ENCODE data around the gene MCF2L.

Gene MCF2L

DNA sequence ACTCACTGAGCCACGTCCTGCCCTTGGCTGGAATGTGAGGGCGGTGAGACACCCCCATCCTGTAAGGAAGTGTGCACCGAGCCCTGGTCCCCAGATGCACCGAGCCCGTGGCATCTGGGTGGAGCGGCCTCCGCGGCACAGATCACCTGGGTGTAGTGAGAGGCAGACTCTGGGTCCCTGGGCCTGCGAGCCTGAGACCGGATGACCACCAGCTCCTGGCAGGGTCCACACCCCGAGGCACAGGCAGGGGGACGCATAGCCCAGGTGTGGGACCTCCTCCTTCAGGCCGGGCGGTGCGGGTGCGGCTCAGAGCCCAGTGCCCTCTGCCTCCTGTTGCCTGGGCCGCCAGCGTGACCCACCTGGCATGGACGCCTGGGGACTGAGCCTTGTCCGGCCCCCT lies 12.4 kb downstream of the MCF2L start:
- no peak for DNase-seq

GRCh38 chr13:112982281-112983041 lies 13.4 kb downstream of the MCF2L start:
- no peak for DNase-seq

DNA sequence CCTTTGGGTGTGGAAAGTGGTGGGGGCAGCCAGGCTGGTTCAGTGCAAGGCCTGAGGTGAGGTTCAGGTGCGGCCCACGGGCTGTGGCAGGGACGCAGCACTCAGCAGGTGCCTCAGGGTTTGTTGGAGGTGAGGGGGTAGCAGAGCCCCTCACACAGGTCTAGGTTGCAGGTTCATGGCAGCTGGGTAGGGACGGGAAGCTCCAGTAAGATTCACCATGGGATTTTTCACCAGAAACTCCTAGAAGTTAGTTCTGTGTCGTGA lies 14.0 kb downstream of the MCF2L start:
- DNase-seq: no peak

GRCh38 chr13:112983428-112984196 lies 14.6 kb downstream of the MCF2L start:
- DNase-seq: no peak

DNA sequence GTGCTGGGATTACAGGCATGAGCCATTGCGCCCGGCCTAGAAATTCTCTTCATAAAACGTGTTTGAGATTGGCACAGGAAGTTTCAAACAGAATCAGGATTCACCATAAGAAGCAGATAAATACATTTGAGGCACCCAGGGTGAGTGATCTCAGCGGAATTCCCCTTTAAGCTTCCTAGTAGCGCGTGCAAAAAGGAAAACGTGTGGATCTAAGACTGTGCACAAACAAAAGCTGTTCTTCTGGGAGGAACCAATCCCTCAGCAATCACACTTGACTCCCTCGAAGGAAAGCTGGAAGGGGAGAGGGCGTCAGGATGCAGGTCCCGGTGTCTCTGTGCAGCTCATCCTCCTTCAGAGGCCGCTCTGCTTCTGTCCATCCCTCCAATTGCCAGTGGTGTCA lies 15.5 kb downstream of the MCF2L start:
- DNase-seq: no peak

DNA sequence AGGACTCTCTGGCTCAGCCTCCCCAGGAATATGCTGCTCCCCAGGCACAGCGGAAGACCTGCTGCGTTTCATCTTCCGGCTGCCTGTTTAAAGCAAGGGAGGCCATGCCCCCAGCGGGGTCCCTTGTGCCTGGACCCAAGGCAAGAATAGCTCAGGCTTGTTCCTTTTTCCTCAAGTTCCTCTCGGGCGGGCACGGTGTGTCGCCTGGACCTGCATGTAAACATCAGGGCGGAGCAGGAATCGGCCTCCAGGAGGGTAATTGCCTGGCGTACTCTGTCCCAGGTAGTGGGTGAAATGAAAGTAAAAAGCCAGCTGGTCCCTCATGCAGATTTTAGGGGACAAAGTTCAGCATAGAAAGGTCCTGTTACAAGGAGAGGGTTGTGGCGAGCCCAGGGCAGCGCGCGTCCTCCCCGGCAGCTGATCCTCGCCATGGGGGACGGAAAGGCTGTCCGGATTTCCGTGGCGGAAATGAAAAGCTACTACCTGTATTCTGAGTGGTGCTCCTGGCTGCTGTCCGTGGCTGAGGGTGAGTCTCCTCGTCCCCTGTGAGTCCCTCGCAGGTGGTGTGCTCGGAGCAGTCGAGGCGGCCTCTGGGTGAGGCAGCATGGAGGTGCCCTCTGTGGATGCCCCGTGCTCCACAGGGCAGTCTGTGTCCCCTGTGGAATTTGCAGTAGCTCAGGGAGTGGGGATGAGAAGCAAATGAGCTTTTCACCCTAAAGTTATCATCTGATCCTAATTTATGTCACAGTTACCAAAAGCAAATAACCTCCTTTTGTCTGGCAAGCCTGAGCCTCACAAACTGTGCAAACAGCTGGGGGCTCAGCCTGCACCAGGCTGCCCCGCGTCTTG lies 16.2 kb downstream of the MCF2L start:
- DNase-seq: no peak

- DNase-seq: no peak
Measured at GRCh38 chr13:112985803-112986408, 16.9 kb downstream of the MCF2L start.

- no peak for DNase-seq
Measured at GRCh38 chr13:112986470-112986869, 17.5 kb downstream of the MCF2L start.

DNA sequence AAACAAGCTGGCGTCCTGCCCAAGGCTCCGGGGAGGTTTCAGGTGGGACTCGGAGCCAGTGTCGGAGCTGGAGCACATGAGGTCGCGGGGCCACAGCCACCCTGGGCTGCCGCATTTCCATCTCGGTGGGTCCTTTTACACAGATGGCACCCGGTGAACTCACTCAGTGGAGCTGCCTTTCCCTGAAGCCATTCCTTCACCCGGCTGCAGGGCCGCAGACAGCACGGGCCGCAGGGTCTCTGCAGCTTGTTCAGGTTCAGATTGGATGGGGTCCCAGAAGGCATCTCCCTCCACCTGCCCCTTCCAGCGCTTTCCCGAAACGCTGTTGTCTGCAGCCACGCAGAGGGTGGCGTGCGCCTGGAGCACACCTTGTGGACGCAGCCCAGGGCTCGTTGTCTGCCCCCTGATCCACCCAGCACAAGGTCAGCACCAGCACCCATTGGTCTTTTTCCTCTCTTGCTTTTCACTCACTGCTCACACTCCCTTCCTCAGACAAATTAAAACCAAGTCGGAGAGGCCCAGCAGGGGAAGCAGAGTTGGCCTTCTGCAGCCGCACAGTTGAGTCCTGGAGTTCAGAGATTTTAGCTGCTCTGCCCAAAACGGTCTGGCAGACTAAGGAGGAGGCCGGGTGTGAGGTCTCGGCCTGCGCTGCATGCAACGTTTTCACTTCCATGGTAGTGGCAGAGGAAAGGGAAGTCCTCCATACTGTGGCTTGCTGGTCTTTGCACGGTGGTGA lies 18.1 kb downstream of the MCF2L start:
- no peak for DNase-seq

- no peak for DNase-seq
Measured at GRCh38 chr13:112987682-112988024, 18.6 kb downstream of the MCF2L start.

- no peak for DNase-seq
Measured at GRCh38 chr13:112990783-112991182, 21.8 kb downstream of the MCF2L start.

- no peak for DNase-seq
Measured at GRCh38 chr13:112991609-112992008, 22.6 kb downstream of the MCF2L start.

DNA sequence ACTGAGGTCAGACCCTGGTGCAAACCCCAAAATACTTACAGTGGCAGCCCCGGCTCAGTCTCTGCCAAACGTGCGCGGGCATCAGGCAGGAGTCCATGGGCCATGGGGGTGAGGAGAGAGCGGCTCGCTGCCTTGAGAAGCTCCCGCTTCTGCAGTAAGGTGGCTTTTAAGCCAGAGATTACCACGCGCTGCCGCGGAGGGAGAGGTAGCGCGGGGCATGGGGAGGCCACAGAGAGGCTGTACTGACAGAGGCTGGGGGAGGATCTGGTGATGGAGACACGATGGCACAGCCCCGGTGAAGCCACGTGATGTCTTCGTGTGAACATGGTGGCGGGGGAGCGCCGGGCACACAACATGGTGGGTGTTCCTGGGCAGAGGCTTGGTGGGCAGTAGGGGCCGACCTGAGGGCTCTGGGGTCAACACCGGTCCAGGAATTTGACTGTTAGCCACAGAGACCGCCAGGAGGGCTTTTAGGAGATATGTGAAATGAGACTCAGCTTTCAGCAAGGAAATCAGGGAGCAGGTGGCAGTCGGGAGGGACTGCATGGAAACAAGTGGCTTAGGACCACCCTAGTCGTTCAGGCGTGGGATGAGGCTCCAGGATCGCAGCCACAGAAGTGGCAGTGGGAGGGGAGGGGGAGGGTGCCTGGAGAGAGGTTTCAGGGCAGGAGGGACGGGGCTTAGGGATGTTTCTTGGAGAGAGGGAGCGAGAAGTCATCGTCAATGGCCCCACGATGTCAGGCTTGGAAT lies 24.1 kb downstream of the MCF2L start:
- DNase-seq: no peak

DNA sequence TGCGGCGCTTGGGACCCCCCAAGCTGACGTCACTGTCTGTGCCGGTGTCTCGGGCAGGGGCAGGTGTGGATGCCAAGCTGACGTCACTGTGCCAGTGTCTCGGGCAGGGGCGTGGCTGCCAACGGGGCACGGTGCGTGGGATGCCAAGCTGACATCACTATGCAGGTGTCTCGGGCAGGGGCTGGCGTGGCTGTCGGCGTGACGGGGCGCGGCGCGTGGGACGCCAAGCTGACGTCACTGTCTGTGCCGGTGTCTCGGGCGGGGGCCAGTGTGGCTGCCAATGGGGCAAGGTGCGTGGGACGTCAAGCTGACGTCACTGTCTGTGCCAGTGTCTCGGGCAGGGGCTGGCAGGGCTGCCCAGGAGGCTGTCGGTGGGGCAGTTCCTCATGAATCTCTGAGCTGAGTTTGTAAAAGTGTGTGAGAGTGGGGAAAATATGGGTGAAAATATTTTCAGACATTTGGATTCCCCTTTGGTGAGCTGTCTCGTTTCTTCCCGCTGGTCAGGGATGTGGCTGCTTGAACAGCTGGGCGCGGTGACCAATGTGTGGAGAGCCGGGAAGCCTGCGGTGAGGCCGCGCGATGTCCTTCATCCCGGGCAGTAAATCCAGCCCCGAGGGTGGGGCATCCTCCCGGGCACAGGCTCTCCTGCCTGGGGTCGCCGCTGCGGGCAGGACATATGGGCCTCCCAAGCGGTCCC lies 25.2 kb downstream of the MCF2L start:
- DNase-seq: no peak

DNA sequence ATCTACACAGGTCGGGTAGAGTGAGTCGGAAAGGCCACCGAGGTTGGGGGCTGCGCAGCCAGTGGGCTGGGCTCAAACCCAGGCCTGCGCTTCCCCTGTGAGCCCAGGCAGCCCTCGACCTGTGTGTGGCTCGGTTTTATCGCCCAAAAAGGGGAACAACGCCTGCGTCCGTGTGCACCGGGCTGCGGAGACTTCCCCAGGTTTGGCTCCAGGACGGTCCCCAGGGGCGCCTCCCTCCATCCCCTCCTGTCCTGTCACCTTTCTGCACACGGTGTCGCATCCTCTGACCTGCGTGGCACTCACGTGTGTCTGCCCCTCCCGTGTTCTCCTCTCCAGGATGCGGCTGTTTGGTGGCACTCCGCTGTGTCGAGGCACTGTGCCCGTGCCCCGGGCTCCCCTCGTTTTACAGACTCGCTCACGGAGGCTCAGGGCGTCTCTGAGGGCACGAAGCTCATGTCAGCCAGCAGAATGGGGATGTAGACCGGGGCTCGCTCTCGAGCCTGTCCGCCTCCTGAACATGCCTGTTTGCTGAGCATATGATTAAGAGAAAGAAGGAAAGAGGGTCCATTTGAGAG lies 25.9 kb downstream of the MCF2L start:
- no peak for DNase-seq

DNA sequence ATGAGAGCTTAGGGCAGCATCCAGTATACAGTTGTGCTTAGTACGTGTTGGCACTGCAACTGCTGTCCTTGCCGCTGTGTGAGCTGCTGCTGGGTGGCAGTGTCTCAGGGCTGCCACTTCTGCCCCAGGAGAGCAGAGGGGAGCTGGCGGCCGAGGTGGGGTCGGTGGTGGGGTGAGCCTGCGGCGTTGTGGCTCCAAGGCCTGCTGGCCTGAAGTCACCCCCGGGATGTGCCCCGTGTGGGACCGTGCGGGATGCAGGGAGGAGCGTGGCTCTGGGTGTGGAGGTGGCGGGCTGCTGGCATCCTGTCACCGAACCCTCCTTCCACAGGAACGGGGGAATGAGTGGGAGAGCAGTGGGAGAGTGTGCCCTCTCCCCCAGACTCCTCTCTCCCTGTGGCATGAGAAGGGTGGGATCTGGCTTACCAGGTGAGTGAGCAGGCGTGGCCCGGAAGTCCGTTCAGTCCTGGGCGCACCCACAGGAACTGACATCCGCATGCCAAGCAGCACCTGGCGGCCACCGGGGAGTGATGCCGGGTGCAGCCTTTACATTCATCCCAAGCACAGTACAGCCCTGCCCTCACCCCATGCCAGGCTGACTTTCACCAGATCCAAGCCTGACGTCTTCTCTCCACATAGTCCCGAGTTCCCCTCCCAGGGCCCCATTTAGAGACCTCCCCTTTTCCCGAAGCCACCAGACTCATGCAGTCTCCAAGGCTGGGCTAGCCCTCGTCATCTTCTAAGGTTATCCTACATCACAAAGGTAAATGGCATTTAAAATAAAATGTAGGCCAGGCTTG lies 26.6 kb downstream of the MCF2L start:
- no peak for DNase-seq

DNA sequence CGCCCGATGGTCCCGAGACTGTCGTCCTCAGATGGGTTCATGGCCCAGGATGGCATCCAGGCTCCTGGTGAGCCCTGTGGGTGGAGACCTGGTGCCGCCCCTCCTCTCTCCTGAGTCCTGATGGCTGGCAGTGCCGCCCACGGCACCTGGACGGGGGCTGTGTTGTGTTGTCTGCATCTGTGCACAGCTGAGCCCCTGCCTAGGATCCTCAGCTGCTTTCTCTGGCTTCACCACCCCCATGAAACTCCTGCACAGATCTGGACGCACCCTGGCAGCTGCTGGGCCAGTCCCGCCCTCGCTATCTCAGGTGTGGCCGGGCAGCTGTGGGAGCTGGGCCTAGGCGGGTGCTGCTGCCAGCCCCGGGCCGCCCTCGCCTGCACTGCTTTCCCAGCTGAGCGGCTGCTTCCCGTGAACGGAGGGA lies 27.7 kb downstream of the MCF2L start:
- DNase-seq: no peak

GRCh38 chr13:112997188-112998130 lies 28.4 kb downstream of the MCF2L start:
- no peak for DNase-seq
